ENCODE results near the gene KRT13.

The KRT13 gene

DNA sequence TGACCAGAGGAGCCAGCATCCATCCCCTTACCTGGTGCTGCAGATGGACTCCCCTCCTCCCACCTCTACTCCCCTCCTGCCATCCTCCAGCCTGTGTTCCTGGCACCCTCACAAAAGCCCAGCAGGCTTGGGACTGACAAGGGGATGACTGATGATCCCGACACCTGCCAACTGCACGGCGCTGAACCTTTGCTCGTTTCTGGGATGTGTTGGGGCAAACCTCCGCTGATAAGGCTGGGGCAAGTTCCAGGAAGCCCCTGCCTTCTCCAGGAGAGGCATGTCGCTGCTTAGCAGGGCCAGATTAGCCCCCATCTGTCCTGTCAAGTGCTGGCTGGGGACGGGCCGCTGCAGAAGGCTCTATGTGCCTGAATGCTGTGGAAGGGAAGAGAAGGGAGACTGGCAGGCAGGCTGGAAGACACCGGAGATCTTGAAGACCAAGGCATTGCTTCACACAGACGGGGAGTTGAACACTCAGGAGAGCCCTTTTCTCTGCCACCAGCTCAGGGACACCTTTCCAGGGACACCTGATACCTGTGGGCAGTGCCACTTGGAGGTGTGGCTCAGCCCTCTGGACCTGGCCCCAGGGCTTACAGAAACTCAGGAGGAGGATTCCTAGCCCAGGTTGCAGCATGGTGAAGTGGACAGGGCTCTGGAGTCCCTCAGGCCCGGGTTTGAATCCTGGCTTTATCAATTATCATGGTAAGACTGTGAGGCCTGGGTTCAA lies 14.3 kb upstream of the KRT13 start:
- Histone ChIP-seq H3K4me3 (no peak overlapping the region), H3K27ac (no peak overlapping the region)
- TF ChIP-seq, protein P1, sequence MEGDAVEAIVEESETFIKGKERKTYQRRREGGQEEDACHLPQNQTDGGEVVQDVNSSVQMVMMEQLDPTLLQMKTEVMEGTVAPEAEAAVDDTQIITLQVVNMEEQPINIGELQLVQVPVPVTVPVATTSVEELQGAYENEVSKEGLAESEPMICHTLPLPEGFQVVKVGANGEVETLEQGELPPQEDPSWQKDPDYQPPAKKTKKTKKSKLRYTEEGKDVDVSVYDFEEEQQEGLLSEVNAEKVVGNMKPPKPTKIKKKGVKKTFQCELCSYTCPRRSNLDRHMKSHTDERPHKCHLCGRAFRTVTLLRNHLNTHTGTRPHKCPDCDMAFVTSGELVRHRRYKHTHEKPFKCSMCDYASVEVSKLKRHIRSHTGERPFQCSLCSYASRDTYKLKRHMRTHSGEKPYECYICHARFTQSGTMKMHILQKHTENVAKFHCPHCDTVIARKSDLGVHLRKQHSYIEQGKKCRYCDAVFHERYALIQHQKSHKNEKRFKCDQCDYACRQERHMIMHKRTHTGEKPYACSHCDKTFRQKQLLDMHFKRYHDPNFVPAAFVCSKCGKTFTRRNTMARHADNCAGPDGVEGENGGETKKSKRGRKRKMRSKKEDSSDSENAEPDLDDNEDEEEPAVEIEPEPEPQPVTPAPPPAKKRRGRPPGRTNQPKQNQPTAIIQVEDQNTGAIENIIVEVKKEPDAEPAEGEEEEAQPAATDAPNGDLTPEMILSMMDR (IDR thresholded peaks at IDR 0.05), result no peak
- DNase-seq (ENCODE audit: low spot score), result no peak

DNA sequence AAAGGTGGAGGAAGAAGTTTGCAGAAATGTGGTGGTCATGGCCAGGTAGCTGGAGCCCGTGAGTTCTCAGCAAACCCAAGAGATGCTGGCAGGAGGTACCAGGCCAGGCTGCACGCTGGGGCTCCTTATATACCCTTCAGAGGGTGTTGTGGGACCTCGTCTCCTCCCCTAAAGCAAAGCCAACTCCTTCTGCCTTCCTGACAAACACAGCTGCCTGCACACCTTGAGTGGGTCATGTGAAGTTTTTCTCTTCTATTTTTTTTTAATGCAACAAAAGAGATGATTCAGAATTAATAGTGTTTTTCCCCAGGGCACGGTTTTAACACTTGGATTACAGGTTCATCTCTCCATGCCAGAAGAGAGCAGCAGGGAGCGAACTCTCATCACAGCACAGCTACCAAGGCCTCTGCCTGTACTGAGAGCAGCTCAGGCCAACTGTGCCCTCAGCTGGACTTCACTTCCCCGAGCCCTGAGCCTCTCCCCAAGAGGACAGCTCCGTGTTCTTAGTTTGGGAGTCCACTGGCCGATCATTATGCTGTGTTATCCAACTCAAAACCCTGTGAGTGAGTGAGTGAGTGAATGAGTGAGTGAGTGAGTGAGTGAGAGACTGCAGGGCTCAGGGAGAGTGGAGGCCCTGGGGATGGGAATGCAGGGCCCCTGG lies 13.5 kb upstream of the KRT13 start, which contains the start of gene KRT15:
KRT15 (minus strand) TSS at position 102 of the 661 bp plus-strand sequence; CDS start at position 39, 63 bp downstream.
- Histone ChIP-seq H3K27ac (no peak within 1 kb of the TSS), H3K4me3 (no peak within 1 kb of the TSS)
- DNase-seq (ENCODE audit: low spot score), result no peak
- TF ChIP-seq, protein P1 (IDR thresholded peaks at IDR 0.05), result no peak

DNA sequence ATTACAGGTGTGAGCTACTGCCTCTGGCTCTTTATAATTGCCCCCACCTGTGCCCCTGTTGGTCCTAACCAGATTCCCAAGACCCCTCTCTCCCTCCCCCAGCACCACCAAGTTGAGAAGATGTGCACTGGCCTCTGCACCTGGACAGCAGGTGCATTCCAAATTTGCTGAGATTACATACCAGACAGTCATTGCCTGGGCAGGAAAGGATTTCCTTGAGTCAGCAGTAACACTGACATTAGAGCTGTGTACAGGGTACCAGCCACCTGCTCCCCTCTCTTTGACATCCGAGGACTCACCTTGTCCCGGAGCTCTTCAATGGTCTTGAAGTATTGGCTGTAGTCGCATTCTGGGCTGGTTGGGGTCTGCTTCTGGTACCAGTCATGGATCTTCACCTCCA lies 12.6 kb upstream of the KRT13 start:
- TF ChIP-seq, protein P1 (IDR thresholded peaks at IDR 0.05), result no peak
- H3K27ac ChIP-seq, result no peak overlapping the region
- no peak for DNase-seq (ENCODE audit: low spot score)
- no peak overlapping the region for H3K4me3 ChIP-seq

DNA sequence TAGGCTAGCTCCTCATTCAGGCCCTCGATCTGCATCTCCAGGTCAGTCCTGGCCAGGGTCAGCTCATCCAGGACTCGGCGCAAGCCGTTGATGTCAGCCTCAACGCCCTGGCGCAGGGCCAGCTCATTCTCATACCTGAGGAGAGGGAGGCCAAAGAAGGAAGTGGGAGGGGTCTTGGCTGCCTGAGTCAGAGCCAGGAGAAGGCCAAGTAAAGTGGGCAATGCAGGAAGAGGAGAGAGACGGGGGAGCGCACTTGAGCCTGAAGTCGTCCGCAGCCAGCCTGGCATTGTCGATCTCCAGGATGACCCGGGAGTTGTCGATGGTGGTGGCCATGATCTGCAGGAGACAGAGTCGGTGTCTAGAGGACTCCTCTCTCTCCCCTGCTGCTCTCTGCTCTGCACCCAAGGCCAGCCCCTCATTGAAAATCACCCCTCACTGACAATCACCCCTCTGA lies 11.4 kb upstream of the KRT13 start:
- DNase-seq (ENCODE audit: low spot score), result no peak
- Histone ChIP-seq H3K27ac (no peak overlapping the region), H3K4me3 (no peak overlapping the region)
- TF ChIP-seq, protein P1 (IDR thresholded peaks at IDR 0.05), result no peak

DNA sequence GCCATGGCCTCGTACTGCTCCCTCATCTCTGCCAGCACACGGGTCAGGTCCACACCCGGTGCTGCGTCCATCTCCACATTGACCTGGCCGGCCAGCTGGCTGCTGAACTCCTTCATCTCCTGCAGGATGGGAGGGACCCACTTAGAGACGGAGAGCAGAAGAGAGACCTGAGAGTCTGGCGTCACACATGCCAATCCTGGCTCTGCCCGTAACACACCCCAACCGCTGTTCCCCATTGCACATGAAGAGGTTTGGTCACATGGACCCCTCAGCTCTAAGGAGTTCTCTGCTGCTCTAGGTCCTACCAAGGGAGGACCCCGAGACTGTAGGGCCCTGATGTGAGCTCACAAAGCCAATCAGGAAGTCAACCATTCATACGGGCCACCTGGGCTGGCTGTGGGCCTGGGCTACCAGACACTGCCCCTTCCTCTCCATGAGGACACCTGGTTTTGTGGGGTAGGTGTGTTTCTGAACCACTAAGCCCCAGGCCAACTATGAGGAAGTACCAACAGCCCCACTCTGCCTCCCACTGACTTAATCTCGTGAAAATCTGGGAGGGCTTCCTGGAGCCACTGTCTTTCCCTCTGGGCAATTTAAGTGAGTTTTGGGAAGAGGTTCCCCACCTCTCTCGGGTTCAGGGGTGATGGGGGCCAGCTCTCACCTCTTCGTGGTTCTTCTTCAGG lies 10.9 kb upstream of the KRT13 start:
- Histone ChIP-seq H3K4me3 (no peak overlapping the region), H3K27ac (no peak overlapping the region)
- no peak for DNase-seq (ENCODE audit: low spot score)
- TF ChIP-seq, protein P1 (IDR thresholded peaks at IDR 0.05), result no peak

DNA sequence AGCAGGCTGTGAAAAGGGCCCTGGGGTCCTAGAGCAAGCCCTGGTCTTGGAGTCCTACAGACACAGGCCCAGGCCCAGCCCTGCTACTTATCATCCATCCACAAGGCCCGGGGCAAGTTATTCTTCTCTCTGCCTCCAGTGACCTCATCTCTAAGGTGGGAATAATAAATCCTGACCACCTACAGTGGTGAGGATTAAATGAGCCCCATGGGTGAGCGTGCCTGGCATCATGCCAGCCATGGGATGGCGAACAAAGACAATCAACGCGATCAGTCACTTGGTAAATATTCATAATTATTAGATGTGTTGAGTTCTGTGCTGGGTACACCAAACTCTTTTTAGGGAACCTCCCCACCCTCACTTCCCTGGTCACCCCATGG lies 7.7 kb upstream of the KRT13 start:
- Histone ChIP-seq H3K27ac (no peak overlapping the region), H3K4me3 (no peak overlapping the region)
- TF ChIP-seq, protein P1 (IDR thresholded peaks at IDR 0.05), result no peak
- no peak for DNase-seq (ENCODE audit: low spot score)

Measured in coronary artery (tissue), 2 donors.